B cell (primary cell): ENCODE measurements around the gene STIM1. TPM values are rescaled to one million over a fixed set of nuclear protein-coding genes. Genes with fewer than 3 reads are reported as not detected.

Source experiments
- ATAC-seq: fragments of 200-7000 bp; cut with Tn5 transposase; one replicate; pipeline ENCODE4 v1.10.0; 2021; ENCODE audit warnings: low read depth, mild to moderate bottlenecking, moderate number of reproducible peaks, moderate library complexity
- CTCF ChIA-PET: fragments of 350-600 bp; sonication (Branson Sonifier 250); formaldehyde crosslinking; loops from one replicate; lab custom pipeline; 2021; ENCODE audit warnings: antibody characterized with exemption, inconsistent platforms; lab: Charles Lee
- POLR2A ChIA-PET: fragments of 350-600 bp; sonication (Branson Sonifier 250); formaldehyde crosslinking; loops from one replicate; lab custom pipeline; 2021; ENCODE audit warnings: antibody characterized with exemption; lab: Charles Lee
- DNase-seq: peaks from one replicate; pipeline ENCODE4 v3.0.0; 2013
- H2AFZ ChIP-seq: 2 replicates; pipeline ENCODE4 v1.6.1; 2012; ENCODE audit warnings: mild to moderate bottlenecking, low read depth, low read length; ENCODE audit not compliant: insufficient read depth, poor library complexity, severe bottlenecking
- H3K27ac ChIP-seq, 2 donors: 1 replicate in 1 of 2; 2 replicates in 1 of 2; pipeline ENCODE4 v1.5.1; 2012 to 2013; ENCODE audit warnings: low read length in 2 of 2, mild to moderate bottlenecking in 2 of 2, moderate library complexity in 1 of 2
- H3K27me3 ChIP-seq, 4 experiments: fragments of 200-600 bp in 1 of 4; sonication (generic) in 1 of 4; replicated peaks in 1 of 4; 1 replicate in 2 of 4; 2 replicates in 2 of 4; pipeline versions ENCODE4 v1.6.1 to v1.7.0; 2013 to 2016; ENCODE audit warnings: low read length in 3 of 4, mild to moderate bottlenecking in 2 of 4, mixed read lengths in 1 of 4, moderate library complexity in 1 of 4; ENCODE audit not compliant: insufficient read depth in 4 of 4, control insufficient read depth in 3 of 4; ENCODE audit errors: control extremely low read depth in 1 of 4
- H3K36me3 ChIP-seq, 2 experiments: replicated peaks in 1 of 2; 1 replicate in 1 of 2; 2 replicates in 1 of 2; pipeline versions ENCODE4 v1.6.1 to v1.7.1; 2013; ENCODE audit warnings: low read length in 1 of 2; ENCODE audit not compliant: insufficient read depth in 2 of 2, control insufficient read depth in 1 of 2; ENCODE audit errors: control extremely low read depth in 1 of 2, extremely low read depth in 1 of 2
- H3K4me1 ChIP-seq, 2 donors: fragments of 200-600 bp in 1 of 2; sonication (generic) in 1 of 2; 1 replicate in 1 of 2; 2 replicates in 1 of 2; pipeline versions ENCODE4 v1.5.1 to v1.6.1; 2013 to 2017; ENCODE audit warnings: low read length in 2 of 2; ENCODE audit not compliant: control insufficient read depth in 2 of 2, insufficient read depth in 2 of 2
- H3K4me2 ChIP-seq: replicated peaks from 2 replicates; pipeline ENCODE3; 2012; ENCODE audit warnings: mild to moderate bottlenecking, low read depth, low read length; ENCODE audit not compliant: poor library complexity, severe bottlenecking
- H3K4me3 ChIP-seq, 5 experiments: fragments of 200-600 bp in 1 of 5; sonication (generic) in 1 of 5; 1 replicate in 3 of 5; 2 replicates in 2 of 5; pipeline versions ENCODE4 v1.5.1 to v1.7.0; 2011 to 2016; ENCODE audit warnings: low read length in 4 of 5, mild to moderate bottlenecking in 4 of 5, low read depth in 2 of 5, control low read depth in 1 of 5, moderate library complexity in 1 of 5; ENCODE audit not compliant: insufficient read depth in 1 of 5; ENCODE audit errors: control extremely low read depth in 1 of 5, extremely low read depth in 1 of 5
- H3K79me2 ChIP-seq: fragments of 200-600 bp; sonication (generic); one replicate; pipeline ENCODE4 v1.6.0; 2016; ENCODE audit warnings: low read length; ENCODE audit not compliant: control insufficient read depth, insufficient read depth
- H3K9ac ChIP-seq: fragments of 200-600 bp; sonication (generic); 2 replicates; pipeline ENCODE4 v1.6.1; 2017; ENCODE audit warnings: mild to moderate bottlenecking, low read length, moderate library complexity
- H3K9me3 ChIP-seq, 3 donors: one replicate each; pipeline versions ENCODE4 v1.6.1 to v1.7.1; 2013; ENCODE audit warnings: low read length in 2 of 3; ENCODE audit not compliant: control insufficient read depth in 2 of 3, insufficient read depth in 1 of 3; ENCODE audit errors: control extremely low read depth in 1 of 3
- H4K20me1 ChIP-seq: 2 replicates; pipeline ENCODE4 v1.6.0; 2012; ENCODE audit warnings: mild to moderate bottlenecking, low read length; ENCODE audit not compliant: insufficient read depth, control insufficient read depth, poor library complexity, severe bottlenecking
- H3K27ac Mint-ChIP-seq: one replicate; pipeline ENCODE4 v1.8.0; 2021; ENCODE audit warnings: mixed read lengths
- H3K27me3 Mint-ChIP-seq: one replicate; pipeline ENCODE4 v1.8.0; 2021; ENCODE audit warnings: mixed read lengths
- H3K4me1 Mint-ChIP-seq: one replicate; pipeline ENCODE4 v1.8.0; 2021; ENCODE audit warnings: mixed read lengths
- H3K4me3 Mint-ChIP-seq: one replicate; pipeline ENCODE4 v1.8.0; 2021; ENCODE audit warnings: mixed read lengths
- H3K9me3 Mint-ChIP-seq: one replicate; pipeline ENCODE4 v1.8.0; 2022; ENCODE audit warnings: mixed read lengths; ENCODE audit not compliant: insufficient read depth
- EZH2 ChIP-seq: IDR thresholded peaks from 2 replicates; pipeline ENCODE4 v1.6.1; 2012; ENCODE audit warnings: borderline replicate concordance, low read depth, mild to moderate bottlenecking, moderate library complexity, low read length; ENCODE audit not compliant: insufficient read depth, poor library complexity, severe bottlenecking
- WGBS: methylation state at CpG from one replicate; pipeline ENCODE4 v1.1.5; 2013; ENCODE audit warnings: missing lambda C conversion rate; ENCODE audit not compliant: insufficient coverage; 5-methylcytosine and 5-hydroxymethylcytosine counted together
- intact Hi-C: fragments of 100-400 bp; cut with micrococcal nuclease; formaldehyde crosslinking; loops from one replicate; pipeline ENCODE4 v1.10.0; 2022
- polyA plus RNA-seq: library from polyadenylated mRNA; depleted of rRNA; stranded (reverse); fragments of >200 nt; gene quantifications from 2 replicates; pipeline ENCODE4 v1.2.3, GENCODE V29; 2012
- total RNA-seq, 2 donors: library from RNA; stranded (reverse); fragments of 120-200 nt in 1 of 2; gene quantifications; 1 replicate in 1 of 2; 2 replicates in 1 of 2; pipeline versions ENCODE4 v1.2.3 to v1.2.4, GENCODE V29; 2013 to 2022
- TF ChIP-seq, protein P1 (sequence below): fragments of 200-600 bp; IDR thresholded peaks from one replicate; pipeline ENCODE4 v1.8.0; 2022; ENCODE audit warnings: antibody characterized with exemption, mild to moderate bottlenecking

STIM1 gene
- total and polyA plus RNA-seq, 2 donors (not counting 1 experiment from before 2014, with no cell fraction given) = 59.4 to 76.7 TPM

- Histone ChIP-seq H2AFZ (no peak overlapping the region), H3K27me3 (no peaks in the 10 kb centered on the region), H3K4me3 (peak overlapping the region in 2 of 5 experiments; percentile 27 to 53), H3K9ac (peak overlapping the region; percentile 33), H3K9me3 (no peaks in the 10 kb centered on the region), H3K79me2 (peaks cover 99% of the 10 kb centered on the region), H3K36me3 (peaks cover 4 to 34% of the 10 kb centered on the region in 2 experiments), H3K27ac (peak overlapping the region in 1 of 2 donors; percentile 16), H3K4me1 (peaks cover 84 to 94% of the 10 kb centered on the region in 2 donors), H4K20me1 (peaks cover 93% of the 10 kb centered on the region), H3K4me2 (peak overlapping the region; percentile 98)
- H3K9me3 Mint-ChIP-seq = no peaks in the 10 kb centered on the region
- no peaks in the 10 kb centered on the region for H3K27me3 Mint-ChIP-seq
- DNase-seq (peak; percentile 40), ATAC-seq (no peak)
- H3K27ac Mint-ChIP-seq = peak overlapping the region; percentile 60
- ChIA-PET CTCF (interaction anchor here (0.6 to 28.7 kb wide), 9 partner anchors 9 to 238 kb away, joined by 3 to 662 read pairs (median 5); partner anchors contain the start of genes PGAP2 and STIM1), POLR2A (interaction anchor here (0.7 kb wide), 1 partner anchor 16 kb away, joined by 4 read pairs; no protein-coding TSS in a partner anchor)
- WGBS = 20% methylated on average over 1 of the region's 7 CpGs
- no peak for TF ChIP-seq EZH2
- TF ChIP-seq, protein P1, sequence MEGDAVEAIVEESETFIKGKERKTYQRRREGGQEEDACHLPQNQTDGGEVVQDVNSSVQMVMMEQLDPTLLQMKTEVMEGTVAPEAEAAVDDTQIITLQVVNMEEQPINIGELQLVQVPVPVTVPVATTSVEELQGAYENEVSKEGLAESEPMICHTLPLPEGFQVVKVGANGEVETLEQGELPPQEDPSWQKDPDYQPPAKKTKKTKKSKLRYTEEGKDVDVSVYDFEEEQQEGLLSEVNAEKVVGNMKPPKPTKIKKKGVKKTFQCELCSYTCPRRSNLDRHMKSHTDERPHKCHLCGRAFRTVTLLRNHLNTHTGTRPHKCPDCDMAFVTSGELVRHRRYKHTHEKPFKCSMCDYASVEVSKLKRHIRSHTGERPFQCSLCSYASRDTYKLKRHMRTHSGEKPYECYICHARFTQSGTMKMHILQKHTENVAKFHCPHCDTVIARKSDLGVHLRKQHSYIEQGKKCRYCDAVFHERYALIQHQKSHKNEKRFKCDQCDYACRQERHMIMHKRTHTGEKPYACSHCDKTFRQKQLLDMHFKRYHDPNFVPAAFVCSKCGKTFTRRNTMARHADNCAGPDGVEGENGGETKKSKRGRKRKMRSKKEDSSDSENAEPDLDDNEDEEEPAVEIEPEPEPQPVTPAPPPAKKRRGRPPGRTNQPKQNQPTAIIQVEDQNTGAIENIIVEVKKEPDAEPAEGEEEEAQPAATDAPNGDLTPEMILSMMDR = no peak
- H3K4me3 Mint-ChIP-seq = peak overlapping the region; percentile 66
- peaks cover 90% of the 10 kb centered on the region for H3K4me1 Mint-ChIP-seq
- intact Hi-C loops = no loop called here
These were observed 20.6 kb upstream of the STIM1 start for GRCh38 chr11:3834664-3835461.

DNA sequence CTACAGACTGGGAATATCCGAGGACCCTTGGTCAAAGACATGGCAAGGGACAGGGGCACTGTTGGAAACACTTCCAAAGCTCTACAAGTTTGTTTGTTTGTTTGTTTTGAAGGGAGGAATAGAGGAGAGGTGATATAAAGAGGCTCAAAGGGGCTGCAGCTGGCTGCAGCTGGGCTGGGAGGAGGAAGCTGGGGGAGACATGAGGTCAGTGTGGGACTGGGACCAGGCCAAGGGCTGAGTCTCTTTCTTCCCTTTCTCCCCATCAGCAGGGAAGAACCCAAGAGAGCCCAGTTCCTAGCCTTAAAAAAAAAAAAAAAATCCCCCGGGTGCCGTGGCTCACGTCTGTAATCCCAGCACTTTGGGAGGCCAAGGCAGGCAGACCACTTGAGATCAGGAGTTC is 19.7 kb upstream of the STIM1 start:
- H3K27me3 Mint-ChIP-seq = no peaks in the 10 kb centered on the region
- Histone ChIP-seq H3K27me3 (no peaks in the 10 kb centered on the region), H3K9me3 (no peaks in the 10 kb centered on the region), H3K27ac (peak overlapping the region in 1 of 2 donors; percentile 16), H2AFZ (no peak overlapping the region), H3K4me2 (peak overlapping the region; percentile 98), H3K9ac (no peak overlapping the region), H3K4me3 (peak overlapping the region in 1 of 5 experiments; percentile 53), H3K79me2 (peaks cover 100% of the 10 kb centered on the region), H3K4me1 (peaks cover 86 to 95% of the 10 kb centered on the region in 2 donors), H4K20me1 (peaks cover 91% of the 10 kb centered on the region), H3K36me3 (peaks cover 4 to 27% of the 10 kb centered on the region in 2 experiments)
- ChIA-PET POLR2A (interaction anchor here (0.7 kb wide), 2 partner anchors 17 to 39 kb away, joined by 4 read pairs; no protein-coding TSS in a partner anchor), CTCF (interaction anchor here (0.6 to 28.7 kb wide), 8 partner anchors 8 to 237 kb away, joined by 3 to 662 read pairs (median 5); partner anchors contain the start of genes PGAP2 and STIM1)
- H3K9me3 Mint-ChIP-seq = no peaks in the 10 kb centered on the region
- H3K4me1 Mint-ChIP-seq = peaks cover 89% of the 10 kb centered on the region
- no peak for ATAC-seq
- DNase-seq = no peak
- peak overlapping the region; percentile 60 for H3K27ac Mint-ChIP-seq
- TF ChIP-seq, protein P1 = no peak
- intact Hi-C loops = no loop called here
- H3K4me3 Mint-ChIP-seq = peak overlapping the region; percentile 66
- WGBS = 92% methylated on average over 1 of the region's 4 CpGs
